GM18499 (cell line): Measurements from ENCODE around the gene C4BPB.
"Not testable (repeated sequence)": the region's sequence is repeated elsewhere in the genome, so short reads cannot be mapped to it uniquely, and the experiment has no call there.

Source experiments
- ATAC-seq: cut with Tn5 transposase; IDR thresholded peaks from one replicate; pipeline ENCODE4 v1.9.1; 2021; ENCODE audit warnings: moderate number of reproducible peaks; ENCODE audit not compliant: insufficient read depth, unreplicated experiment

The C4BPB gene

GRCh38 chr1:207088701-207089626 is at the start of gene C4BPB:
TSS of gene C4BPB (plus strand) at chr1:207088860. CDS start at chr1:207089532, 672 bp downstream.
- no peak for ATAC-seq

GRCh38 chr1:207039380-207040180 is 49.1 kb upstream of the C4BPB start:
- no peak for ATAC-seq

- no peak for ATAC-seq
Observed at GRCh38 chr1:207040181-207040533, 48.5 kb upstream of the C4BPB start.

GRCh38 chr1:207041397-207041796 is 47.3 kb upstream of the C4BPB start:
- ATAC-seq: not testable (repeated sequence)

- no peak for ATAC-seq
Observed at GRCh38 chr1:207045453-207045852, 43.2 kb upstream of the C4BPB start.

GRCh38 chr1:207047505-207047904 is 41.2 kb upstream of the C4BPB start:
- ATAC-seq: no peak

GRCh38 chr1:207048041-207048440 is 40.6 kb upstream of the C4BPB start:
- no peak for ATAC-seq

- ATAC-seq: no peak
Observed at GRCh38 chr1:207049054-207049453, 39.6 kb upstream of the C4BPB start.

- no peak for ATAC-seq
Observed at GRCh38 chr1:207049514-207049913, 39.1 kb upstream of the C4BPB start.

- ATAC-seq: no peak
Observed at GRCh38 chr1:207049974-207050391, 38.7 kb upstream of the C4BPB start.

- ATAC-seq: no peak
Observed at GRCh38 chr1:207050480-207051190, 38.0 kb upstream of the C4BPB start.

- no peak for ATAC-seq
Observed at GRCh38 chr1:207051191-207051943, 37.3 kb upstream of the C4BPB start, which contains the start of gene YOD1. TSS of gene YOD1 (minus strand) at chr1:207051208. CDS start at chr1:207051030, 178 bp downstream.

GRCh38 chr1:207052911-207053769 is 35.5 kb upstream of the C4BPB start, which contains the start of gene PFKFB2:
TSS of gene PFKFB2 (plus strand) at chr1:207053275. CDS start at chr1:207054718, 1,443 bp downstream.
- peak; percentile 42 for ATAC-seq

- no peak for ATAC-seq
Observed at GRCh38 chr1:207054491-207054890, 34.2 kb upstream of the C4BPB start.

GRCh38 chr1:207055386-207056001 is 33.2 kb upstream of the C4BPB start:
- no peak for ATAC-seq

GRCh38 chr1:207056673-207057072 is 32.0 kb upstream of the C4BPB start:
- no peak for ATAC-seq

GRCh38 chr1:207058252-207058651 is 30.4 kb upstream of the C4BPB start:
- no peak for ATAC-seq
